HCT116 (cell line): ENCODE measurements around the gene RYR2. TPM values are rescaled to one million over a fixed set of nuclear protein-coding genes. Genes with fewer than 3 reads are reported as not detected.

ENCODE experiments used
- ATAC-seq: fragments of 200-7000 bp; cut with Tn5 transposase; 2 replicates; pipeline ENCODE4 v1.9.1; 2020; ENCODE audit warnings: mild to moderate bottlenecking, moderate library complexity
- BruUV-seq: library from RNA; stranded (reverse); fragments of 400-500 nt; replicated peaks from 2 replicates; lab custom pipeline; 2021; lab: Mats Ljungman, UMichigan
- CTCF ChIA-PET: fragments of 300-600 bp; sonication (Branson Sonifier 250); formaldehyde crosslinking; loops from one replicate; lab custom pipeline; 2021; ENCODE audit warnings: antibody characterized with exemption; lab: Charles Lee
- POLR2A ChIA-PET: fragments of 300-600, 350-600 bp; sonication (Branson Sonifier 250); formaldehyde crosslinking; loops from one replicate; lab custom pipeline; 2021; ENCODE audit warnings: antibody characterized with exemption; lab: Charles Lee
- RAD21 ChIA-PET, 2 experiments: fragments of 300-600 bp; sonication (Branson Sonifier 250); formaldehyde crosslinking; loops; one replicate each; lab custom pipeline; 2023; ENCODE audit warnings: low total read pairs in 2 of 2; ENCODE audit not compliant: uncharacterized antibody in 2 of 2, unreplicated experiment in 2 of 2, low non-redundant PET in 1 of 2; lab: Charles Lee
- DNase-seq: peaks from one replicate; pipeline ENCODE4 v3.0.0-alpha.2; 2010; ENCODE audit warnings: low read depth, low spot score
- H2AFZ ChIP-seq: fragments of 200-600 bp; shearing (Covaris generic), sonication (generic); 2 replicates; pipeline ENCODE4 v1.6.1; 2017; ENCODE audit warnings: low read depth, mixed run types, mixed read lengths, antibody characterized with exemption, low read length; ENCODE audit not compliant: poor library complexity, severe bottlenecking
- H3K27ac ChIP-seq: 2 replicates; pipeline ENCODE4 v1.5.1; 2012; ENCODE audit warnings: low read depth, low read length
- H3K27me3 ChIP-seq: fragments of 200-600 bp; sonication (generic); 2 replicates; pipeline ENCODE4 v1.6.1; 2016; ENCODE audit warnings: mixed run types, low read length, mixed read lengths; ENCODE audit not compliant: insufficient read depth
- H3K36me3 ChIP-seq, 2 experiments: fragments of 200-500 bp in 1 of 2; fragments of 200-600 bp in 1 of 2; sonication (Bioruptor generic) in 1 of 2; sonication (generic) in 1 of 2; 2 replicates each; pipeline versions ENCODE4 v1.5.1 to v1.6.1; 2014 to 2016; ENCODE audit warnings: low read length in 2 of 2, inconsistent platforms in 1 of 2, mixed read lengths in 1 of 2, mixed run types in 1 of 2; ENCODE audit not compliant: insufficient read depth in 2 of 2, control insufficient read depth in 1 of 2
- H3K4me1 ChIP-seq, 2 experiments: fragments of 200-600 bp in 1 of 2; sonication (generic) in 1 of 2; 2 replicates each; pipeline versions ENCODE4 v1.5.1 to v1.6.1; 2012 to 2017; ENCODE audit warnings: low read length in 2 of 2, inconsistent platforms in 1 of 2, mild to moderate bottlenecking in 1 of 2, mixed read lengths in 1 of 2, mixed run types in 1 of 2, moderate library complexity in 1 of 2; ENCODE audit not compliant: insufficient read depth in 2 of 2, control insufficient read depth in 1 of 2
- H3K4me2 ChIP-seq: fragments of 200-600 bp; sonication (generic); 2 replicates; pipeline ENCODE4 v1.6.1; 2017; ENCODE audit warnings: mixed run types, low read length, mixed read lengths
- H3K4me3 ChIP-seq, 2 experiments: fragments of 200-600 bp in 1 of 2; sonication (generic) in 1 of 2; replicated peaks in 1 of 2; 2 replicates each; pipeline ENCODE4 v1.5.1; 2011 to 2016; ENCODE audit warnings: low read length in 2 of 2, control low read depth in 1 of 2, low read depth in 1 of 2, mild to moderate bottlenecking in 1 of 2, mixed read lengths in 1 of 2, mixed run types in 1 of 2
- H3K79me2 ChIP-seq: fragments of 200-600 bp; sonication (generic); 2 replicates; pipeline ENCODE4 v1.6.1; 2017; ENCODE audit warnings: mild to moderate bottlenecking, mixed run types, low read length, moderate library complexity, mixed read lengths; ENCODE audit not compliant: insufficient read depth
- H3K9ac ChIP-seq: fragments of 200-600 bp; sonication (generic); 2 replicates; pipeline ENCODE4 v1.6.1; 2016; ENCODE audit warnings: low read length, mixed read lengths
- H3K9me2 ChIP-seq: fragments of 200-600 bp; sonication (generic), shearing (Covaris generic); 2 replicates; pipeline ENCODE4 v1.6.1; 2017; ENCODE audit warnings: mixed run types, mild to moderate bottlenecking, moderate library complexity; ENCODE audit not compliant: insufficient read depth
- H3K9me3 ChIP-seq, 2 experiments: fragments of 200-500 bp in 1 of 2; fragments of 200-600 bp in 1 of 2; sonication (Bioruptor generic) in 1 of 2; sonication (generic) in 1 of 2; 2 replicates each; pipeline ENCODE4 v1.6.1; 2014 to 2017; ENCODE audit warnings: low read length in 2 of 2, mixed read lengths in 2 of 2, inconsistent platforms in 1 of 2, low read depth in 1 of 2, mild to moderate bottlenecking in 1 of 2, mixed run types in 1 of 2, moderate library complexity in 1 of 2; ENCODE audit not compliant: control insufficient read depth in 1 of 2, insufficient read depth in 1 of 2
- H4K20me1 ChIP-seq: fragments of 200-600 bp; sonication (generic), shearing (Covaris generic); 2 replicates; pipeline ENCODE4 v1.6.1; 2017; ENCODE audit warnings: mixed run types, mild to moderate bottlenecking, moderate library complexity; ENCODE audit not compliant: insufficient read depth
- CBX3 ChIP-seq: IDR thresholded peaks from 2 replicates; pipeline ENCODE4 v1.6.1; 2012; ENCODE audit warnings: low read depth
- CEBPB ChIP-seq: IDR thresholded peaks from 2 replicates; pipeline ENCODE4 v1.6.1; 2012; ENCODE audit warnings: low read depth
- EGR1 ChIP-seq: IDR thresholded peaks from 2 replicates; pipeline ENCODE4 v1.6.1; 2012; ENCODE audit warnings: low read depth
- ELF1 ChIP-seq: IDR thresholded peaks from 2 replicates; pipeline ENCODE4 v1.6.1; 2012; ENCODE audit warnings: low read depth, borderline replicate concordance
- EZH2 ChIP-seq: fragments of 200-600 bp; sonication (generic); IDR thresholded peaks from 2 replicates; pipeline ENCODE4 v1.6.1; 2017; ENCODE audit warnings: antibody characterized with exemption, mixed run types
- EZH2phosphoT487 ChIP-seq: fragments of 200-600 bp; IDR thresholded peaks from 2 replicates; pipeline ENCODE4 v1.6.1; 2018; ENCODE audit warnings: antibody characterized with exemption, borderline replicate concordance
- FOSL1 ChIP-seq: IDR thresholded peaks from 2 replicates; pipeline ENCODE4 v1.6.1; 2012; ENCODE audit warnings: low read depth
- SIN3A ChIP-seq: IDR thresholded peaks from 2 replicates; pipeline ENCODE4 v1.6.1; 2012; ENCODE audit warnings: low read depth
- SP1 ChIP-seq: IDR thresholded peaks from 2 replicates; pipeline ENCODE4 v1.6.1; 2012; ENCODE audit warnings: low read depth
- SRF ChIP-seq: IDR thresholded peaks from 2 replicates; pipeline ENCODE4 v1.6.1; 2012; ENCODE audit warnings: low read depth
- YY1 ChIP-seq: IDR thresholded peaks from 2 replicates; pipeline ENCODE4 v1.6.1; 2011; ENCODE audit warnings: low read length, low read depth, moderate library complexity, mild to moderate bottlenecking; ENCODE audit not compliant: insufficient replicate concordance; ENCODE audit errors: extremely low read depth
- ZNF274 ChIP-seq: fragments of 200-500 bp; sonication (Bioruptor generic); IDR thresholded peaks from 2 replicates; pipeline ENCODE4 v1.6.1; 2014; ENCODE audit warnings: mild to moderate bottlenecking, low read depth, low read length, inconsistent platforms
- intact Hi-C: fragments of 100-400 bp; cut with micrococcal nuclease; formaldehyde crosslinking; loops from 2 replicates; pipeline ENCODE4 v1.10.0; 2022
- total RNA-seq: library from RNA; stranded (reverse); gene quantifications from one replicate; pipeline ENCODE4 v1.2.1, GENCODE V29; 2021; ENCODE audit not compliant: unreplicated experiment
- TF ChIP-seq, protein P1 (sequence below): IDR thresholded peaks from 2 replicates; pipeline ENCODE4 v1.6.1; 2011; ENCODE audit warnings: mild to moderate bottlenecking, low read length, moderate library complexity; ENCODE audit not compliant: insufficient replicate concordance; ENCODE audit errors: extremely low read depth
- TF ChIP-seq, protein P2 (sequence below): IDR thresholded peaks from 2 replicates; pipeline ENCODE4 v1.6.1; 2012
- TF ChIP-seq, protein P3 (sequence below), 3 experiments: fragments of 200-600 bp in 1 of 3; sonication (generic) in 1 of 3; IDR thresholded peaks in 2 of 3; conservative IDR thresholded peaks in 1 of 3; 2 replicates each; pipeline ENCODE4 v1.5.1; 2012 to 2017; ENCODE audit warnings: low read depth in 2 of 3, low read length in 2 of 3, antibody characterized with exemption in 1 of 3, borderline replicate concordance in 1 of 3, control low read depth in 1 of 3, mild to moderate bottlenecking in 1 of 3, mixed read lengths in 1 of 3, mixed run types in 1 of 3, moderate library complexity in 1 of 3; ENCODE audit not compliant: insufficient read depth in 1 of 3

The RYR2 gene
- total RNA-seq, 1 experiment from 2014 or later = 0.02 TPM

DNA sequence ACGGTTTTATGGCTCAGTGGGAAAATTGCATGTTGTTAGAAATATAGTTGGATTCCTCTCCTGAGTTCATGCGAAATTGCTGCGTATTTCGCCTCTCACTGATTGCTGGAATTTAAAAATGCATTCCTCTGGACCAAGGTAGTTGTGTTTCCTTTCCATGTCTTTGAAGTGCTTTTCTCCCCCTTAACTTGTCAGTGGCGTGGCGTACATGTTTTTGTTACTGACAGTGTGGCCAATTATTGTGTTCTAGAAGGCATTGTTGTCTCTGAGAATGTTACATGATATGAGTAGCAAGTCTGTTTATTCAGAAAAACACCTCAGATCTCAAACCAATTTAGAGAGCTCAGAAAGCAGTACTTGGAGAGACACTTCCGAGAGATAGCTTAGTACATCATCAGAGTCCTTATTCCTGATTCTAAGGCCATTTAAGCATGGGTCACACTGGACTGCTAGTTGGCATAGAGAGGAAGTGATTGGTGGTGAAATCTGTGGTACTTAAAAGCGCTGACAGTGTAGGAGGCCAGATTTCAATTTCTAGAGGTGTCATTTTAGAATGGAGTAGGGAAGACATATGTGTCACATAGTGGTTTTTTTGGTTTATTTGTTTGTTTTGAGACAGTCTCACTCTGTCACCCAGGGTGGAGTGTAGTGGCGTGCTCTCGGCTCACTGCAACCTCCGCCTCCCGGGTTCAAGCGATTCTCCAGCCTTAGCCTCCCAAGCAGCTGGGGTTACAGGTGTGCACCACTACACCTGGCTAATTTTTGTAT lies 184.4 kb downstream of the RYR2 start (continued):
- TF ChIP-seq, protein P1, sequence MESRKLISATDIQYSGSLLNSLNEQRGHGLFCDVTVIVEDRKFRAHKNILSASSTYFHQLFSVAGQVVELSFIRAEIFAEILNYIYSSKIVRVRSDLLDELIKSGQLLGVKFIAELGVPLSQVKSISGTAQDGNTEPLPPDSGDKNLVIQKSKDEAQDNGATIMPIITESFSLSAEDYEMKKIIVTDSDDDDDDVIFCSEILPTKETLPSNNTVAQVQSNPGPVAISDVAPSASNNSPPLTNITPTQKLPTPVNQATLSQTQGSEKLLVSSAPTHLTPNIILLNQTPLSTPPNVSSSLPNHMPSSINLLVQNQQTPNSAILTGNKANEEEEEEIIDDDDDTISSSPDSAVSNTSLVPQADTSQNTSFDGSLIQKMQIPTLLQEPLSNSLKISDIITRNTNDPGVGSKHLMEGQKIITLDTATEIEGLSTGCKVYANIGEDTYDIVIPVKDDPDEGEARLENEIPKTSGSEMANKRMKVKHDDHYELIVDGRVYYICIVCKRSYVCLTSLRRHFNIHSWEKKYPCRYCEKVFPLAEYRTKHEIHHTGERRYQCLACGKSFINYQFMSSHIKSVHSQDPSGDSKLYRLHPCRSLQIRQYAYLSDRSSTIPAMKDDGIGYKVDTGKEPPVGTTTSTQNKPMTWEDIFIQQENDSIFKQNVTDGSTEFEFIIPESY = no peak
- TF ChIP-seq EZH2phosphoT487 (no peak), CBX3 (no peak), FOSL1 (no peak), EZH2 (no peak), CEBPB (no peak), YY1 (no peak), ELF1 (no peak)
- TF ChIP-seq, protein P2, sequence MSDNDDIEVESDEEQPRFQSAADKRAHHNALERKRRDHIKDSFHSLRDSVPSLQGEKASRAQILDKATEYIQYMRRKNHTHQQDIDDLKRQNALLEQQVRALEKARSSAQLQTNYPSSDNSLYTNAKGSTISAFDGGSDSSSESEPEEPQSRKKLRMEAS = no peak

DNA sequence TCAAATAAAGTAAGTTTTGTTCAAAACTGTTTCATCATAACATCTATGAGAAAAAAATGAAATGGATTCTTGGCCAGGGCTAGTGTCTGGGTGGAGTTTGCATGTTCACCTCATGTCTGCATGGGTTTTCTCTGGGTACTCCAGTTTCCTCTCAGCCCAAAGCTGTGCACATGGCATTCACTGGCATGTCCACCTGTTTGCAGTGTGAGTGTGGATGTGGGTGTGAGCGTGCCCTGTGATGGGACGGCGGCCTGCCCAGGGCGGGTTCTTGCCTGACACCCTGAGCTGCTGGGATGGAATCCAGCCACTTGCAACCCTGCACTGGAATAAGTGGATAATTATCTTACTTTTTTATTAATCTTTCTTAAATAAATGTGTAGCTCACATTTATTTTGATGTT lies 185.5 kb downstream of the RYR2 start:
- no peak overlapping the region for H3K4me3 ChIP-seq
- H3K36me3 ChIP-seq = no peaks in the 10 kb centered on the region
- no peak overlapping the region for H3K27ac ChIP-seq
- DNase-seq (no peak), ATAC-seq (no peak)
- H3K4me2 ChIP-seq = no peak overlapping the region
- H3K4me1 ChIP-seq = no peaks in the 10 kb centered on the region
- no peaks in the 10 kb centered on the region for H4K20me1 ChIP-seq
- H3K9me2 ChIP-seq = no peaks in the 10 kb centered on the region
- H3K79me2 ChIP-seq = no peaks in the 10 kb centered on the region
- H3K27me3 ChIP-seq = no peaks in the 10 kb centered on the region
- ChIA-PET POLR2A (no interaction called here), RAD21 (no interaction called here), CTCF (no interaction called here)
- no TSS peak for BruUV-seq
- H2AFZ ChIP-seq = no peak overlapping the region
- intact Hi-C loops = no loop called here
- no peaks in the 10 kb centered on the region for H3K9me3 ChIP-seq
- TF ChIP-seq ZNF274 = no peak
- TF ChIP-seq, protein P3, sequence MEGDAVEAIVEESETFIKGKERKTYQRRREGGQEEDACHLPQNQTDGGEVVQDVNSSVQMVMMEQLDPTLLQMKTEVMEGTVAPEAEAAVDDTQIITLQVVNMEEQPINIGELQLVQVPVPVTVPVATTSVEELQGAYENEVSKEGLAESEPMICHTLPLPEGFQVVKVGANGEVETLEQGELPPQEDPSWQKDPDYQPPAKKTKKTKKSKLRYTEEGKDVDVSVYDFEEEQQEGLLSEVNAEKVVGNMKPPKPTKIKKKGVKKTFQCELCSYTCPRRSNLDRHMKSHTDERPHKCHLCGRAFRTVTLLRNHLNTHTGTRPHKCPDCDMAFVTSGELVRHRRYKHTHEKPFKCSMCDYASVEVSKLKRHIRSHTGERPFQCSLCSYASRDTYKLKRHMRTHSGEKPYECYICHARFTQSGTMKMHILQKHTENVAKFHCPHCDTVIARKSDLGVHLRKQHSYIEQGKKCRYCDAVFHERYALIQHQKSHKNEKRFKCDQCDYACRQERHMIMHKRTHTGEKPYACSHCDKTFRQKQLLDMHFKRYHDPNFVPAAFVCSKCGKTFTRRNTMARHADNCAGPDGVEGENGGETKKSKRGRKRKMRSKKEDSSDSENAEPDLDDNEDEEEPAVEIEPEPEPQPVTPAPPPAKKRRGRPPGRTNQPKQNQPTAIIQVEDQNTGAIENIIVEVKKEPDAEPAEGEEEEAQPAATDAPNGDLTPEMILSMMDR (IDR thresholded peaks at IDR 0.05 in 2 of 3, conservative IDR thresholded peaks at IDR 0.05 in 1 of 3; ENCODE audit: borderline replicate concordance in 1 of 3, insufficient read depth in 1 of 3, low read depth in 2 of 3, low read length in 2 of 3) = no peak
- TF ChIP-seq SP1 = no peak
- no peak for TF ChIP-seq SRF
- no peak for TF ChIP-seq CEBPB
- TF ChIP-seq, protein P1 = no peak
- no peak for TF ChIP-seq EGR1
- TF ChIP-seq SIN3A = no peak
- TF ChIP-seq, all 23 proteins: peak for 0
- no peak overlapping the region for H3K9ac ChIP-seq
